Stimulated activated CD4-positive, alpha-beta T cell treated with anti-CD3 and anti-CD28 coated beads, Interleukin-1b, Interleukin-23, amount 100 ng/mL, for 4 hours (primary cell): Measurements from ENCODE around the gene SPTAN1.
"Not testable (repeated sequence)": the region's sequence is repeated elsewhere in the genome, so short reads cannot be mapped to it uniquely, and the experiment has no call there.

Source experiments
- DNase-seq, 2 donors: peaks; one replicate each; pipeline ENCODE4 v3.0.0-alpha.2; 2020; ENCODE audit warnings: low read depth in 2 of 2

The SPTAN1 gene

GRCh38 chr9:128552744-128553440 lies 505 bp downstream of the SPTAN1 start:
- DNase-seq: peak in 1 of 2 donors; percentile 25

- DNase-seq: no peak
Measured at GRCh38 chr9:128553728-128554127, 1.3 kb downstream of the SPTAN1 start.

- peak in 1 of 2 donors; percentile 5 for DNase-seq
Measured at GRCh38 chr9:128554155-128554862, 1.9 kb downstream of the SPTAN1 start.

- DNase-seq: no peak
Measured at GRCh38 chr9:128555180-128555721, 2.9 kb downstream of the SPTAN1 start.

GRCh38 chr9:128556276-128556675 lies 3.9 kb downstream of the SPTAN1 start:
- DNase-seq: no peak

GRCh38 chr9:128556926-128557634 lies 4.7 kb downstream of the SPTAN1 start:
- DNase-seq: no peak

GRCh38 chr9:128558431-128559310 lies 6.3 kb downstream of the SPTAN1 start:
- no peak for DNase-seq

GRCh38 chr9:128565578-128565977 lies 13.2 kb downstream of the SPTAN1 start:
- no peak for DNase-seq

GRCh38 chr9:128568470-128569078 lies 16.2 kb downstream of the SPTAN1 start:
- DNase-seq: no peak

GRCh38 chr9:128575469-128575868 lies 23.1 kb downstream of the SPTAN1 start:
- DNase-seq: no peak

GRCh38 chr9:128575916-128576315 lies 23.5 kb downstream of the SPTAN1 start:
- no peak for DNase-seq

- DNase-seq: no peak
Measured at GRCh38 chr9:128577206-128577605, 24.8 kb downstream of the SPTAN1 start.

GRCh38 chr9:128579194-128579593 lies 26.8 kb downstream of the SPTAN1 start:
- DNase-seq: no peak

- DNase-seq: no peak
Measured at GRCh38 chr9:128580731-128581130, 28.3 kb downstream of the SPTAN1 start.

- not testable (repeated sequence) for DNase-seq
Measured at GRCh38 chr9:128585155-128585554, 32.8 kb downstream of the SPTAN1 start.

- not testable (repeated sequence) for DNase-seq
Measured at GRCh38 chr9:128586934-128587333, 34.5 kb downstream of the SPTAN1 start.

GRCh38 chr9:128587453-128587852 lies 35.1 kb downstream of the SPTAN1 start:
- DNase-seq: peak in 1 of 2 donors; percentile 28

- no peak for DNase-seq
Measured at GRCh38 chr9:128588581-128589233, 36.3 kb downstream of the SPTAN1 start.

GRCh38 chr9:128593039-128593438 lies 40.7 kb downstream of the SPTAN1 start:
- DNase-seq: no peak

GRCh38 chr9:128593856-128594255 lies 41.5 kb downstream of the SPTAN1 start:
- no peak for DNase-seq
